ENCODE measurements around the gene ANKIB1. TPM values are rescaled to one million over a fixed set of nuclear protein-coding genes. Genes with fewer than 3 reads are reported as not detected.
"Not testable (repeated sequence)": the region's sequence is repeated elsewhere in the genome, so short reads cannot be mapped to it uniquely, and the experiment has no call there.

ANKIB1 gene
- total RNA-seq, 4 donors from 2014 or later = 27.1 to 38.1 (median 36.8) TPM

DNA sequence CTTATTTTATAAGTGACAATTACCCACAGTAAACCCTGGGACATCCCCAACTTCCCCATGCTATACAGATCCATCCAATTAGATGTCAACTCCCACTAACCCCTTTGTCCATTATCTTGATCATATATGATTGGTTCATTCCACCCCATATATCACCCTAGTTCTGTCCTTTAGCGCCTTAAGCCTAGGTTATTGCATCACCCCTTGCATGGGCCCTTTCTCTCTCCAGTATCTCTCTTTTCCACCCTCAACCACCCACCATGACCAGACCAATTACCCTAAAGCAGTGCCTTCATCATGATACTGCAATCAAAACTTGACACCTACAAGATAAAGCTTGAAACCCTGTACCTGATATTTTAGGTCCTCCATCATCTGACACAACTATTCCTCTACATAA is 163.6 kb downstream of the ANKIB1 start:
- no peak overlapping the region for H3K4me3 ChIP-seq
- H3K27me3 ChIP-seq = peaks cover 0 to 3% of the 10 kb centered on the region in 2 donors
- no peaks in the 10 kb centered on the region for H3K36me3 ChIP-seq
- TF ChIP-seq POLR2A (IDR thresholded peaks at IDR 0.05) (no peak), EP300 (IDR thresholded peaks at IDR 0.05) (no peak)
- TF ChIP-seq, protein P1, sequence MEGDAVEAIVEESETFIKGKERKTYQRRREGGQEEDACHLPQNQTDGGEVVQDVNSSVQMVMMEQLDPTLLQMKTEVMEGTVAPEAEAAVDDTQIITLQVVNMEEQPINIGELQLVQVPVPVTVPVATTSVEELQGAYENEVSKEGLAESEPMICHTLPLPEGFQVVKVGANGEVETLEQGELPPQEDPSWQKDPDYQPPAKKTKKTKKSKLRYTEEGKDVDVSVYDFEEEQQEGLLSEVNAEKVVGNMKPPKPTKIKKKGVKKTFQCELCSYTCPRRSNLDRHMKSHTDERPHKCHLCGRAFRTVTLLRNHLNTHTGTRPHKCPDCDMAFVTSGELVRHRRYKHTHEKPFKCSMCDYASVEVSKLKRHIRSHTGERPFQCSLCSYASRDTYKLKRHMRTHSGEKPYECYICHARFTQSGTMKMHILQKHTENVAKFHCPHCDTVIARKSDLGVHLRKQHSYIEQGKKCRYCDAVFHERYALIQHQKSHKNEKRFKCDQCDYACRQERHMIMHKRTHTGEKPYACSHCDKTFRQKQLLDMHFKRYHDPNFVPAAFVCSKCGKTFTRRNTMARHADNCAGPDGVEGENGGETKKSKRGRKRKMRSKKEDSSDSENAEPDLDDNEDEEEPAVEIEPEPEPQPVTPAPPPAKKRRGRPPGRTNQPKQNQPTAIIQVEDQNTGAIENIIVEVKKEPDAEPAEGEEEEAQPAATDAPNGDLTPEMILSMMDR (IDR thresholded peaks at IDR 0.05) = no peak
- H3K27ac ChIP-seq = no peak overlapping the region
- 93 to 97% methylated on average over 1 of the region's 1 CpG for WGBS, 2 donors
- H3K4me1 ChIP-seq = no peaks in the 10 kb centered on the region
- H3K9me3 ChIP-seq = no peaks in the 10 kb centered on the region
- DNase-seq (ENCODE audit: low spot score in 2 of 2) = no peak

DNA sequence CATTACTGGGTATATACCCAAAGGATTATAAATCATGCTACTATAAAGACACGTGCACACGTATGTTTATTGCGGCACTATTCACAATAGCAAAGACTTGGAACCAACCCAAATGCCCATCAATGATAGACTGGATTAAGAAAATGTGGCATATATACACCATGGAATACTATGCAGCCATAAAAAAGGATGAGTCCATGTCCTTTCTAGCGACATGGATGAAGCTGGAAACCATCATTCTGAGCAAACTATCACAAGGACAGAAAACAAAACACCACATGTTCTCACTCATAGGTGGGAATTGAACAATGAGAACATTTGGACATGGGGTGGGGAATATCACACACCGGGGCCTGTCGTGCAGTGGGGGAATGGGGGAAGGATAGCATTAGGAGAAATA is 164.4 kb downstream of the ANKIB1 start:
- not testable (repeated sequence) for H3K4me3 ChIP-seq; H3K27ac ChIP-seq; H3K36me3 ChIP-seq; DNase-seq (ENCODE audit: low spot score in 2 of 2); H3K4me1 ChIP-seq; H3K9me3 ChIP-seq; H3K27me3 ChIP-seq
- 94 to 96% methylated on average over 6 of the region's 6 CpGs for WGBS, 2 donors

DNA sequence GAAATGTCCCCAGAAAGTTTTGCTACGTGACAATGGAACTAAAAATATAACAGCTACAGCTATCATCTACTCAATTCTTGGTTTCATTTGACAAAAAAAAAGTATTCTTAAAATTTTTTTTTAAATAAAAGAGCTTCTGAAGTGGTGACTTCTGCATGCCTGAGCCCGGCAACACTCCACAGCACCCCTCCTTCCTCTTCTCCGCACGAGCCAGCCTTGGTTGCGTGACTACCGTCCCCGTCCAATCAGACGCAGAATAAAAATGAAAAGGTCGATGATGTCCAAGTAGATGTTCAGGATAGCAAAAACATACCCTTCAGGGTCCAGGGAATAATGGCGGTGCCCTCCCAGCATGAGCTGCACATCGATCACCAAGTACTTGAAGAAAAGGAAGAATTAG is 167.0 kb downstream of the ANKIB1 start:
- no peak overlapping the region for H3K4me3 ChIP-seq
- no peaks in the 10 kb centered on the region for H3K9me3 ChIP-seq
- DNase-seq (ENCODE audit: low spot score in 2 of 2) = no peak
- WGBS, 2 donors = 79 to 82% methylated on average over 11 of the region's 11 CpGs
- no peak for TF ChIP-seq POLR2A (IDR thresholded peaks at IDR 0.05)
- TF ChIP-seq, protein P1 (IDR thresholded peaks at IDR 0.05) = no peak
- no peak for TF ChIP-seq EP300 (IDR thresholded peaks at IDR 0.05)
- no peaks in the 10 kb centered on the region for H3K36me3 ChIP-seq
- peaks cover 0 to 3% of the 10 kb centered on the region in 2 donors for H3K27me3 ChIP-seq
- no peak overlapping the region for H3K27ac ChIP-seq
- H3K4me1 ChIP-seq = no peaks in the 10 kb centered on the region

DNA sequence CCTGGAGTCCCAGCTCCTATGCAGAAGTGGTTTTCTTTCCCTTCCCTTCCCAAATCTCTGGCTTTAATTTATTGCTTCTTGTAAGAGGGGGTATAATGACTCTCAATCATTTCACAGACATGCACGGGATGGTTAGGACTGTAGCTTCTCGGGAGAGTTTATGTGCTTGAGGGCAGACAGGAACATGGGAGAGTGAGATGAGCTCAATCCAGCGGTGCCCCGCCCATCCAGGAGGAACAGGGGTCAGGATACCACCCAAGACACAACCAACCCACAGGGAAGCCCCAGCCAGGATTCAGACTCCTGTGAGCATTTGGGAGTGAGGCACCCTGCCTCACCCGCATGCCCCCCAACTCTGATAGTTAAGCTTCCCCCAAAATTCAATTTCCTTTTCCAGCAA is 167.8 kb downstream of the ANKIB1 start:
- DNase-seq (ENCODE audit: low spot score in 2 of 2) = no peak
- TF ChIP-seq EP300 (IDR thresholded peaks at IDR 0.05) = no peak
- no peak for TF ChIP-seq POLR2A (IDR thresholded peaks at IDR 0.05)
- TF ChIP-seq, protein P1 (IDR thresholded peaks at IDR 0.05) = no peak
- 58% methylated on average over 5 of the region's 5 CpGs for WGBS, 2 donors
- Histone ChIP-seq H3K9me3 (no peaks in the 10 kb centered on the region), H3K27me3 (peaks cover 0 to 3% of the 10 kb centered on the region in 2 donors), H3K4me3 (no peak overlapping the region), H3K36me3 (no peaks in the 10 kb centered on the region), H3K4me1 (no peaks in the 10 kb centered on the region), H3K27ac (no peak overlapping the region)

DNA sequence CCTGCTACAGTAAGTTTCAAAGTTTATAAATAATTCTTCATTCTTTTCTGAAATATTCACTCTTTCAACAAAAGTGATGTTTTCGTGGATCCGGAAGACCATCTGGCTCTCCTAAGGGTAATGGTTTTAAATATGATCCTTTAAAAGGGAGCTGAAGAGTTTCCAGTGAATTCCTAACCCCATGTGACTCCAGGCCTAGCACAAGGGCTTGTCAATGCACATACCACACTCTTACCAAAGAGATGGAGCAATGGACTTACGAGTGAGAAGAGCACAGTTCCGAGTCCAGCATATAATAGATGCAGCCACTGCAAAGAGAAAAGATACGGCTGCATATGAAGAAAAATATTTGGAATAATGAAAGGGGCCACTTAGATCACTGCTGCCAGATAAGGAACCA is 169.5 kb downstream of the ANKIB1 start:
- no peak for DNase-seq (ENCODE audit: low spot score in 2 of 2)
- TF ChIP-seq POLR2A (IDR thresholded peaks at IDR 0.05) (no peak), EP300 (IDR thresholded peaks at IDR 0.05) (no peak)
- TF ChIP-seq, protein P1 (IDR thresholded peaks at IDR 0.05) = no peak
- Histone ChIP-seq H3K9me3 (no peaks in the 10 kb centered on the region), H3K27ac (no peak overlapping the region), H3K4me1 (no peaks in the 10 kb centered on the region), H3K27me3 (peaks cover 0 to 3% of the 10 kb centered on the region in 2 donors), H3K36me3 (no peaks in the 10 kb centered on the region), H3K4me3 (no peak overlapping the region)
- 74 to 76% methylated on average over 5 of the region's 5 CpGs for WGBS, 2 donors

DNA sequence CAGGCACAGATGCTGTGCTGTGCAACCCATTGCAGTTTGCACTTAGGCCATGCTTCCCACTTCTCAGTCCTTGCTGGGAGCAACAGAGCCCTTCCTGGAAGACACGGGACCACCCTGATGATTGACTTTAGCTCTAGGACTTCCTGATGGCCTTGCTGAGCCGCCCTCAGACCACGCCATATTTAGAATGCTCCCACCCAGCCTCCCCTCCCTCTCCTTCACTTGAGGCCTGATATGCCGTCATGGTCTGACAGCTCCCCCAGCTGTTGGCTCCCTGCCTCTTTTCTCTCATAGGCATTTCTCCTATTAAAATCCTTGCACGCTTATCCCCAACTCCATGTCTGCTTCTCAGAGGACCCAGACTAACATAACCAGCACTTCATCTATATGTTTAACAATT is 172.1 kb downstream of the ANKIB1 start:
- Histone ChIP-seq H3K27me3 (no peaks in the 10 kb centered on the region), H3K4me3 (no peak overlapping the region), H3K9me3 (no peaks in the 10 kb centered on the region), H3K27ac (no peak overlapping the region), H3K4me1 (no peaks in the 10 kb centered on the region), H3K36me3 (no peaks in the 10 kb centered on the region)
- 63 to 65% methylated on average over 5 of the region's 5 CpGs for WGBS, 2 donors
- TF ChIP-seq EP300 (IDR thresholded peaks at IDR 0.05) (no peak), POLR2A (IDR thresholded peaks at IDR 0.05) (no peak)
- TF ChIP-seq, protein P1 (IDR thresholded peaks at IDR 0.05) = no peak
- DNase-seq (ENCODE audit: low spot score in 2 of 2) = no peak

Data from tibial nerve (tissue), 4 donors.